HepG2 (cell line): ENCODE results near the gene RSPRY1. TPM values are rescaled to one million over a fixed set of nuclear protein-coding genes. Genes with fewer than 3 reads are reported as not detected.

Source experiments
- ADNP ChIP-seq: sonication (generic); formaldehyde crosslinking; IDR thresholded peaks from 2 replicates; pipeline ENCODE4 v1.4.0; 2020; ENCODE audit warnings: missing genetic modification reagents
- BORCS8-MEF2B ChIP-seq: sonication (generic); formaldehyde crosslinking; IDR thresholded peaks from 2 replicates; pipeline ENCODE4 v1.8.0; 2022; ENCODE audit warnings: mild to moderate bottlenecking, missing genetic modification reagents
- GPN1 ChIP-seq: sonication (generic); formaldehyde crosslinking; IDR thresholded peaks from 2 replicates; pipeline ENCODE4 v1.5.1; 2020; ENCODE audit warnings: missing genetic modification reagents, borderline replicate concordance
- HCFC1 ChIP-seq: fragments of 150-350 bp; IDR thresholded peaks from 2 replicates; pipeline ENCODE4 v1.6.1; 2014; ENCODE audit warnings: low read depth, low read length
- HNRNPH1 ChIP-seq: fragments of 200-400 bp; formaldehyde crosslinking; optimal IDR thresholded peaks from 2 replicates; pipeline ENCODE3; 2017; ENCODE audit warnings: mild to moderate bottlenecking, low read depth, low read length
- MTA1 ChIP-seq: sonication (generic); formaldehyde crosslinking; IDR thresholded peaks from 2 replicates; pipeline ENCODE4 v1.4.0; 2020; ENCODE audit warnings: missing genetic modification reagents, mild to moderate bottlenecking, borderline replicate concordance
- NCOR1 ChIP-seq: fragments of 200-600 bp; sonication (generic); IDR thresholded peaks from 2 replicates; pipeline ENCODE4 v1.7.0; 2017; ENCODE audit warnings: antibody characterized with exemption, low read length, borderline replicate concordance
- POLR2G ChIP-seq: fragments of 200-400 bp; formaldehyde crosslinking; IDR thresholded peaks from 2 replicates; pipeline ENCODE4 v1.6.1; 2018; ENCODE audit warnings: mild to moderate bottlenecking, low read depth, low read length, moderate library complexity
- RBM39 ChIP-seq: fragments of 200-400 bp; formaldehyde crosslinking; IDR thresholded peaks from one replicate; pipeline ENCODE4 v1.6.1; 2018; ENCODE audit warnings: antibody characterized with exemption, mild to moderate bottlenecking, low read depth, low read length; ENCODE audit not compliant: poor library complexity, severe bottlenecking
- REPIN1 ChIP-seq: sonication (generic); formaldehyde crosslinking; IDR thresholded peaks from 2 replicates; pipeline ENCODE4 v1.8.0; 2022; ENCODE audit warnings: missing genetic modification reagents, low read depth, mild to moderate bottlenecking, borderline replicate concordance
- SMARCE1 ChIP-seq: fragments of 450-650 bp; IDR thresholded peaks from 2 replicates; pipeline ENCODE4 v1.6.1; 2017; ENCODE audit warnings: borderline replicate concordance
- SNAI1 ChIP-seq: sonication (generic); formaldehyde crosslinking; IDR thresholded peaks from 2 replicates; pipeline ENCODE4 v1.5.0; 2020; ENCODE audit warnings: mild to moderate bottlenecking, missing genetic modification reagents, borderline replicate concordance
- TAF15 ChIP-seq: fragments of 200-400 bp; formaldehyde crosslinking; IDR thresholded peaks from one replicate; pipeline ENCODE4 v1.6.1; 2018; ENCODE audit warnings: mild to moderate bottlenecking, low read depth, low read length; ENCODE audit not compliant: poor library complexity, severe bottlenecking
- ZSCAN21 ChIP-seq: sonication (generic); formaldehyde crosslinking; IDR thresholded peaks from 2 replicates; pipeline ENCODE4 v1.8.0; 2022; ENCODE audit warnings: mild to moderate bottlenecking, missing genetic modification reagents, moderate library complexity, borderline replicate concordance
- polyA plus RNA-seq, 8 experiments: library from polyadenylated mRNA; depleted of rRNA in 3 of 8; stranded (reverse) in 7 of 8; unstranded in 1 of 8; fragments of >200 nt; fragmentation: Illumina TruSeq in 4 of 8; extraction: Trizol in 4 of 8; gene quantifications; 2 replicates each; pipeline versions ENCODE4 v1.2.1 to v1.2.3, GENCODE V29; 2011 to 2016; ENCODE audit warnings: low read depth in 4 of 8, missing spikeins in 1 of 8, mixed read lengths in 1 of 8; ENCODE audit not compliant: insufficient read depth in 1 of 8
- total RNA-seq, 5 experiments: library from RNA; depleted of rRNA; stranded (reverse); fragments of >200 nt; fragmentation: Illumina TruSeq; extraction: Trizol; gene quantifications; 2 replicates each; pipeline ENCODE4 v1.2.3, GENCODE V29; 2016; ENCODE audit warnings: low read depth in 1 of 5
- TF ChIP-seq, protein P1 (sequence below): sonication (generic); formaldehyde crosslinking; IDR thresholded peaks from 2 replicates; pipeline ENCODE4 v1.4.0; 2020; ENCODE audit warnings: missing genetic modification reagents
- TF ChIP-seq, protein P2 (sequence below): sonication (generic); formaldehyde crosslinking; IDR thresholded peaks from 2 replicates; pipeline ENCODE4 v1.4.0; 2020; ENCODE audit warnings: mild to moderate bottlenecking, missing genetic modification reagents
- TF ChIP-seq, protein P3 (sequence below): sonication (generic); formaldehyde crosslinking; IDR thresholded peaks from 2 replicates; pipeline ENCODE4 v1.9.0; 2021; ENCODE audit warnings: missing genetic modification reagents, borderline replicate concordance
- TF ChIP-seq, protein P4 (sequence below): sonication (generic); formaldehyde crosslinking; IDR thresholded peaks from 2 replicates; pipeline ENCODE4 v1.8.0; 2022; ENCODE audit warnings: low read depth, missing genetic modification reagents
- TF ChIP-seq, protein P5 (sequence below): sonication (generic); formaldehyde crosslinking; IDR thresholded peaks from 2 replicates; pipeline ENCODE4 v1.4.0; 2020; ENCODE audit warnings: missing genetic modification reagents, borderline replicate concordance

The RSPRY1 gene
- total and polyA plus RNA-seq, 2 of the 13 experiments (the other 11 are each of a cell fraction or from before 2014, with no cell fraction given) = 53.4 to 61.0 TPM

DNA sequence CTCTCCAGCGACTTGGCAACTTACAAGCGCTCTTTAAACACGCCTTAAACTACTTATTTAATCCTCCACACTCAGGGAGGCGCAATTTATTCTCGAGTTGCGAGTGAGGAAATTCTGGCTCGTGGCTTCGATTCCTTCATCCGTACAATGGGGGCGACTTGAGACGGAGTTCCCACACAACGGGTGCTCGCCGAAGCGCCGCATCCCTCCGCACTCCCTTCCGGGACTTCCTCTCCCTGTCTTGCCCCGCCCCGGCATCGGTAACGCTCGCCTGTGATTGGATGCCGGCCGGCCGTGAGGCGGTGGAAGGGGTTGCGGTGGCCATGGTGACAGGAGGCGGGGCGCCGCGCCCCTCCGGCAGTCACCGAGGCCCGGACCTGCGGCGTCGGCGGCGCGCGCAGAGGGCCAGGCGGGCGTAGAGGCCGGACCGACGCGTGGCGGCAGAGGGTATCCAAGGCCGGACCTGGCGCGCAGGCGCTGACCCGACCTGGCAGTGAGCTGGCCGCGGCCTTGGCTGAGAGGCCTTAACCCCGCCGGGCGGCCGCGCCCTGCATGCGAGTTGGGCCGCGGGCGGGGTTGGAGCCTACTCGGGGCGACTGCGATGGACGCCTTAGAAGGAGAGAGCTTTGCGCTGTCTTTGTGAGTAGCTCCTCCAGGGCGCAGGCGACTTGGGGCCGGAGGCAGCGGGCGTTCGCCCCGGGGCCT, 58.8 kb downstream of the RSPRY1 start, which contains the start of gene ARL2BP (continued):
- TF ChIP-seq, protein P1, sequence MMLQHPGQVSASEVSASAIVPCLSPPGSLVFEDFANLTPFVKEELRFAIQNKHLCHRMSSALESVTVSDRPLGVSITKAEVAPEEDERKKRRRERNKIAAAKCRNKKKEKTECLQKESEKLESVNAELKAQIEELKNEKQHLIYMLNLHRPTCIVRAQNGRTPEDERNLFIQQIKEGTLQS = peak; percentile 15; the same call in 1 of the 2 replicates
- TF ChIP-seq, protein P2, sequence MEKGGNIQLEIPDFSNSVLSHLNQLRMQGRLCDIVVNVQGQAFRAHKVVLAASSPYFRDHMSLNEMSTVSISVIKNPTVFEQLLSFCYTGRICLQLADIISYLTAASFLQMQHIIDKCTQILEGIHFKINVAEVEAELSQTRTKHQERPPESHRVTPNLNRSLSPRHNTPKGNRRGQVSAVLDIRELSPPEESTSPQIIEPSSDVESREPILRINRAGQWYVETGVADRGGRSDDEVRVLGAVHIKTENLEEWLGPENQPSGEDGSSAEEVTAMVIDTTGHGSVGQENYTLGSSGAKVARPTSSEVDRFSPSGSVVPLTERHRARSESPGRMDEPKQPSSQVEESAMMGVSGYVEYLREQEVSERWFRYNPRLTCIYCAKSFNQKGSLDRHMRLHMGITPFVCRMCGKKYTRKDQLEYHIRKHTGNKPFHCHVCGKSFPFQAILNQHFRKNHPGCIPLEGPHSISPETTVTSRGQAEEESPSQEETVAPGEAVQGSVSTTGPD (CRISPR knock-in tag) = no peak
- TF ChIP-seq, protein P3, sequence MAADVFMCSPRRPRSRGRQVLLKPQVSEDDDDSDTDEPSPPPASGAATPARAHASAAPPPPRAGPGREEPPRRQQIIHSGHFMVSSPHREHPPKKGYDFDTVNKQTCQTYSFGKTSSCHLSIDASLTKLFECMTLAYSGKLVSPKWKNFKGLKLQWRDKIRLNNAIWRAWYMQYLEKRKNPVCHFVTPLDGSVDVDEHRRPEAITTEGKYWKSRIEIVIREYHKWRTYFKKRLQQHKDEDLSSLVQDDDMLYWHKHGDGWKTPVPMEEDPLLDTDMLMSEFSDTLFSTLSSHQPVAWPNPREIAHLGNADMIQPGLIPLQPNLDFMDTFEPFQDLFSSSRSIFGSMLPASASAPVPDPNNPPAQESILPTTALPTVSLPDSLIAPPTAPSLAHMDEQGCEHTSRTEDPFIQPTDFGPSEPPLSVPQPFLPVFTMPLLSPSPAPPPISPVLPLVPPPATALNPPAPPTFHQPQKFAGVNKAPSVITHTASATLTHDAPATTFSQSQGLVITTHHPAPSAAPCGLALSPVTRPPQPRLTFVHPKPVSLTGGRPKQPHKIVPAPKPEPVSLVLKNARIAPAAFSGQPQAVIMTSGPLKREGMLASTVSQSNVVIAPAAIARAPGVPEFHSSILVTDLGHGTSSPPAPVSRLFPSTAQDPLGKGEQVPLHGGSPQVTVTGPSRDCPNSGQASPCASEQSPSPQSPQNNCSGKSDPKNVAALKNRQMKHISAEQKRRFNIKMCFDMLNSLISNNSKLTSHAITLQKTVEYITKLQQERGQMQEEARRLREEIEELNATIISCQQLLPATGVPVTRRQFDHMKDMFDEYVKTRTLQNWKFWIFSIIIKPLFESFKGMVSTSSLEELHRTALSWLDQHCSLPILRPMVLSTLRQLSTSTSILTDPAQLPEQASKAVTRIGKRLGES (CRISPR knock-in tag) = peak; percentile 78; the same call in 1 of the 2 replicates
- TF ChIP-seq TAF15 (peak; percentile 73), MTA1 (CRISPR knock-in tag) (peak; percentile 80; the same call in 1 of the 2 replicates), GPN1 (CRISPR knock-in tag) (peak; percentile 69), RBM39 (no peak), HCFC1 (no peak; the same call in 1 of the 2 replicates), HNRNPH1 (no peak), ADNP (no peak), SMARCE1 (no peak), NCOR1 (no peak), ZSCAN21 (CRISPR knock-in tag) (peak; percentile 98), BORCS8-MEF2B (CRISPR knock-in tag) (peak; percentile 98), REPIN1 (CRISPR knock-in tag) (peak; percentile 92), SNAI1 (CRISPR knock-in tag) (0 out of 2 replicates have a peak, but pooled peaks have one; percentile 68), POLR2G (peak; percentile 95)
- TF ChIP-seq, protein P4, sequence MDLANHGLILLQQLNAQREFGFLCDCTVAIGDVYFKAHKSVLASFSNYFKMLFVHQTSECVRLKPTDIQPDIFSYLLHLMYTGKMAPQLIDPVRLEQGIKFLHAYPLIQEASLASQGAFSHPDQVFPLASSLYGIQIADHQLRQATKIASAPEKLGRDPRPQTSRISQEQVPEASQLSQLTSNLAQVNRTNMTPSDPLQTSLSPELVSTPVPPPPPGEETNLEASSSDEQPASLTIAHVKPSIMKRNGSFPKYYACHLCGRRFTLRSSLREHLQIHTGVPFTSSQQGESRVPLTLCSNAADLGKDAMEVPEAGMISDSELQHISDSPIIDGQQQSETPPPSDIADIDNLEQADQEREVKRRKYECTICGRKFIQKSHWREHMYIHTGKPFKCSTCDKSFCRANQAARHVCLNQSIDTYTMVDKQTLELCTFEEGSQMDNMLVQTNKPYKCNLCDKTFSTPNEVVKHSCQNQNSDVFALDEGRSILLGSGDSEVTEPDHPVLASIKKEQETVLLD (CRISPR knock-in tag) = peak; percentile 84
- TF ChIP-seq, protein P5, sequence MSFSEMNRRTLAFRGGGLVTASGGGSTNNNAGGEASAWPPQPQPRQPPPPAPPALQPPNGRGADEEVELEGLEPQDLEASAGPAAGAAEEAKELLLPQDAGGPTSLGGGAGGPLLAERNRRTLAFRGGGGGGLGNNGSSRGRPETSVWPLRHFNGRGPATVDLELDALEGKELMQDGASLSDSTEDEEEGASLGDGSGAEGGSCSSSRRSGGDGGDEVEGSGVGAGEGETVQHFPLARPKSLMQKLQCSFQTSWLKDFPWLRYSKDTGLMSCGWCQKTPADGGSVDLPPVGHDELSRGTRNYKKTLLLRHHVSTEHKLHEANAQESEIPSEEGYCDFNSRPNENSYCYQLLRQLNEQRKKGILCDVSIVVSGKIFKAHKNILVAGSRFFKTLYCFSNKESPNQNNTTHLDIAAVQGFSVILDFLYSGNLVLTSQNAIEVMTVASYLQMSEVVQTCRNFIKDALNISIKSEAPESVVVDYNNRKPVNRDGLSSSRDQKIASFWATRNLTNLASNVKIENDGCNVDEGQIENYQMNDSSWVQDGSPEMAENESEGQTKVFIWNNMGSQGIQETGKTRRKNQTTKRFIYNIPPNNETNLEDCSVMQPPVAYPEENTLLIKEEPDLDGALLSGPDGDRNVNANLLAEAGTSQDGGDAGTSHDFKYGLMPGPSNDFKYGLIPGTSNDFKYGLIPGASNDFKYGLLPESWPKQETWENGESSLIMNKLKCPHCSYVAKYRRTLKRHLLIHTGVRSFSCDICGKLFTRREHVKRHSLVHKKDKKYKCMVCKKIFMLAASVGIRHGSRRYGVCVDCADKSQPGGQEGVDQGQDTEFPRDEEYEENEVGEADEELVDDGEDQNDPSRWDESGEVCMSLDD (CRISPR knock-in tag) = peak; percentile 69
